Lower leg skin (tissue), 4 donors: ENCODE measurements around the gene OTUD1. TPM values are rescaled to one million over a fixed set of nuclear protein-coding genes. Genes with fewer than 3 reads are reported as not detected.
A peak's percentile ranks its signal among the peaks of the same experiment; 100 is the strongest.

ENCODE experiments used
- DNase-seq, 2 donors: peaks; one replicate each; pipeline ENCODE4 v3.0.0-alpha.2; 2019; ENCODE audit warnings: low spot score in 2 of 2
- H3K4me3 ChIP-seq: fragments of 200-600 bp; sonication (generic); 2 replicates; pipeline ENCODE4 v1.5.1; 2017; ENCODE audit warnings: mild to moderate bottlenecking, low read depth; ENCODE audit not compliant: poor library complexity, severe bottlenecking
- POLR2A ChIP-seq, 2 donors: fragments of 450-650 bp; IDR thresholded peaks; one replicate each; pipeline ENCODE4 v1.6.1; 2016 to 2017; ENCODE audit warnings: antibody characterized with exemption in 2 of 2, mild to moderate bottlenecking in 1 of 2, moderate library complexity in 1 of 2
- WGBS, 2 donors: methylation state at CpG; one replicate each; pipeline ENCODE4 v1.1.5; 2018; 5-methylcytosine and 5-hydroxymethylcytosine counted together
- intact Hi-C: fragments of 100-400 bp; cut with DNase I; formaldehyde crosslinking; loops from one replicate; pipeline ENCODE4 v1.15.0; 2023; ENCODE audit warnings: low total_unique reads
- total RNA-seq, 4 donors: library from RNA; depleted of rRNA; stranded (reverse); fragments of >200 nt; gene quantifications; one replicate each; pipeline ENCODE4 v1.1.0, GENCODE V29; 2016
- TF ChIP-seq, protein P1 (sequence below), 3 donors: fragments of 450-650 bp; IDR thresholded peaks; one replicate each; pipeline ENCODE4 v1.5.1; 2016; ENCODE audit warnings: antibody characterized with exemption in 3 of 3, mild to moderate bottlenecking in 3 of 3, moderate library complexity in 2 of 3

Gene OTUD1
- total RNA-seq, 4 donors from 2014 or later, result 29.4 to 48.5 (median 34.8) TPM

DNA sequence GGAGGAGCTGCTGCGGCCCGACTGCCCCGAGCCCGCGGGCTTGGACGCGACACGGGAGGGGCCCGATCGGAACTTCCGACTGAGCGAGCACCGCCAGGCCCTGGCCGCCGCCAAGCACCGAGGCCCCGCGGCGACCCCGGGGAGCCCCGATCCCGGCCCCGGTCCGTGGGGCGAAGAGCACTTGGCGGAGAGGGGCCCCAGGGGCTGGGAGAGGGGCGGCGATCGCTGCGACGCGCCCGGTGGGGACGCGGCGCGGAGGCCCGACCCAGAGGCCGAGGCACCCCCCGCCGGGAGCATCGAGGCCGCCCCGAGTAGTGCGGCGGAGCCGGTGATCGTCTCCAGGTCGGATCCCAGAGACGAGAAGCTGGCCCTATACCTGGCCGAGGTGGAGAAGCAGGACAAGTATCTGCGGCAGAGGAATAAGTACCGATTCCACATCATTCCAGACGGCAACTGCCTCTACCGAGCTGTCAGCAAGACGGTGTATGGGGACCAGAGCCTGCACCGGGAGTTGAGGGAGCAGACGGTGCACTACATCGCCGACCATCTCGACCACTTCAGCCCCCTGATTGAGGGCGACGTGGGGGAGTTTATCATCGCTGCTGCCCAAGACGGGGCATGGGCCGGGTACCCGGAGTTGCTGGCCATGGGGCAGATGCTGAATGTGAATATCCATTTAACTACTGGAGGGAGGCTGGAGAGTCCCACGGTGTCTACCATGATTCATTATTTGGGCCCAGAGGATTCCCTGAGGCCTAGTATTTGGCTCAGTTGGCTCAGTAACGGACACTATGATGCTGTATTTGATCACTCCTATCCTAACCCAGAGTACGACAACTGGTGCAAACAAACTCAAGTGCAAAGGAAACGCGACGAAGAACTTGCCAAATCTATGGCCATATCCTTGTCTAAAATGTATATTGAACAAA lies 1.4 kb downstream of the OTUD1 start:
- WGBS, 2 donors, result 2 to 3% methylated on average over 33 to 59 of the region's 73 CpGs
- no peak for TF ChIP-seq POLR2A (IDR thresholded peaks at IDR 0.05)
- TF ChIP-seq, protein P1, sequence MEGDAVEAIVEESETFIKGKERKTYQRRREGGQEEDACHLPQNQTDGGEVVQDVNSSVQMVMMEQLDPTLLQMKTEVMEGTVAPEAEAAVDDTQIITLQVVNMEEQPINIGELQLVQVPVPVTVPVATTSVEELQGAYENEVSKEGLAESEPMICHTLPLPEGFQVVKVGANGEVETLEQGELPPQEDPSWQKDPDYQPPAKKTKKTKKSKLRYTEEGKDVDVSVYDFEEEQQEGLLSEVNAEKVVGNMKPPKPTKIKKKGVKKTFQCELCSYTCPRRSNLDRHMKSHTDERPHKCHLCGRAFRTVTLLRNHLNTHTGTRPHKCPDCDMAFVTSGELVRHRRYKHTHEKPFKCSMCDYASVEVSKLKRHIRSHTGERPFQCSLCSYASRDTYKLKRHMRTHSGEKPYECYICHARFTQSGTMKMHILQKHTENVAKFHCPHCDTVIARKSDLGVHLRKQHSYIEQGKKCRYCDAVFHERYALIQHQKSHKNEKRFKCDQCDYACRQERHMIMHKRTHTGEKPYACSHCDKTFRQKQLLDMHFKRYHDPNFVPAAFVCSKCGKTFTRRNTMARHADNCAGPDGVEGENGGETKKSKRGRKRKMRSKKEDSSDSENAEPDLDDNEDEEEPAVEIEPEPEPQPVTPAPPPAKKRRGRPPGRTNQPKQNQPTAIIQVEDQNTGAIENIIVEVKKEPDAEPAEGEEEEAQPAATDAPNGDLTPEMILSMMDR (IDR thresholded peaks at IDR 0.05), result no peak
- H3K4me3 ChIP-seq, result peak overlapping the region; percentile 78
- intact Hi-C loops, result no loop called here
- DNase-seq, result no peak

DNA sequence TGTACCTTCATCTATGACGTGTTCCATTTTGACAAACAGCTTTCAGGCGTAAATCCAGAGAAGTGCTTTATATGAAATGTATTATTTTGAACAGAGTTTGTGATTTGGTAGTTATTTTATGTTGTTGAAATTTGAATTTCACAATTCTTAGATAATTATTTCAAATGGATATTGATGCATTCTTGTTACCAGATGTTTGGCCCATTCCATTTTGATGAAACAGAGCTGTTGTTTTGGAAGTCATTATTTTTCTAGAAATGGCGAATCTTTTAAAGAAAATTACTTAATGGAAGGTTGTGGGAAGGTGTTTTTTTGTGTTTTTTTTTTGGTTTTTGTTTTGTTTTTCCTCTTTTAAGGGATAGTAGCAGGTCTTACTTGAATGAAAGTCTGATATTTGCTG lies 2.4 kb downstream of the OTUD1 start:
- TF ChIP-seq, protein P1 (IDR thresholded peaks at IDR 0.05), result no peak
- no peak for TF ChIP-seq POLR2A (IDR thresholded peaks at IDR 0.05)
- 42% methylated on average over 3 of the region's 3 CpGs for WGBS, 2 donors
- DNase-seq, result no peak
- no peak overlapping the region for H3K4me3 ChIP-seq
- intact Hi-C loops, result no loop called here

DNA sequence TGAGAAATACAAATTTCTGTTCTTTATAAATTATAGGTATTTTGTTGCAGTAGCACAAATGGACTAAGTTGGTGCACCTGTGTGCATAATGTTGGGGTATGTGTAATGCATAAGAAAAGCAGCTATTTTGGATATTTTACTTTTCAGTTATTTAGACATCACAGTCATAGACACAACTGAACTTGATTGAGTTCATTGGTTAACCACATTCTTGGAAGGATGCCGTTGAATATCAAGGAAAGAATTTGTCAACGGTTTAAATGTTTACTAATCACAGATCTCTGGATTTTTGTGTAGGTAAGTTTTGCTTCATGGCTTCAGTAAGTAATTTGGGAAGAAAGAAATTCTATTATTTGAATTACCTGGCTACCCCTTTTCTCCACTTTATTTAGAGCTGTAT lies 4.1 kb downstream of the OTUD1 start:
- intact Hi-C loops, result no loop called here
- TF ChIP-seq, protein P1 (IDR thresholded peaks at IDR 0.05), result no peak
- TF ChIP-seq POLR2A (IDR thresholded peaks at IDR 0.05), result no peak
- 17 to 22% methylated on average over 2 of the region's 2 CpGs for WGBS, 2 donors
- H3K4me3 ChIP-seq, result no peak overlapping the region
- no peak for DNase-seq

DNA sequence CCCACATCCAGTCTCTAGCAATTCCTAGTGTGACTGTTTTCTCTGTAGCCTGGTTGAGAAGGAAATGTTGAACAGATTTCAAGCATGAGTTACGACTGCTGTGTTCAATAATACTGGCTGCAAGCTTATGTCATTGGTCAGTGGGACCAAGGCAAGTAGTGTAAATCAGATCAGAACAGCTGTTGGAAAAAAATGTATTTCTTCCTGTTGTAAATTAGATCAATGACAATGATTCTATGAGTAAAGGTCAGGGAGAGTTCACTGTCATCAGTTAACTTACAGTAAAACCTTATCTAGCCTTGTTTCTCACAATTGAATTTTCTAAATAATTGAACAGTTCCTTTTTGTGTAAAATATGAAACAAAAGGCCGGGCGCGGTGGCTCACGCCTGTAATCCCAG lies 6.7 kb downstream of the OTUD1 start:
- DNase-seq, result no peak
- no peak overlapping the region for H3K4me3 ChIP-seq
- intact Hi-C loops, result no loop called here
- WGBS, 2 donors, result 94% methylated on average over 5 of the region's 5 CpGs
- no peak for TF ChIP-seq POLR2A (IDR thresholded peaks at IDR 0.05)
- TF ChIP-seq, protein P1 (IDR thresholded peaks at IDR 0.05), result no peak

DNA sequence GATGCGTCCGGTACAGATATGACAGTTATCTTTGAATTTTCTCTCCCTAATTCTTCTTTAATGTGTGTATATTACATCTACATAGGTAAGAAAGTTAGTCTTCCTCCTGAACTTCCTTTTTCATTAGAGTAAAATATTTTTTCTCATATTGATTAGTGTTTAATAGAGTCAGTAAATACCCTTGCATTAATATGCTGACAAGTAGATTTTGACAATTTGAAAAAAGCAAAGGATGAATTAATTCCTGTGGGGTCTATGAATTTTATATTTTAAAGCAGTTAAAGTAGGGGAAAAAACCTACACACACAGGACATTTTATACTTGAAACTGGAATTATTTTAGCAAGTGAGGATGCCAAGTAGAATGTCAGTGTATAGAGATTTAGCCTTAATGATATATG lies 9.4 kb downstream of the OTUD1 start:
- no peak overlapping the region for H3K4me3 ChIP-seq
- intact Hi-C loops, result no loop called here
- no peak for DNase-seq
- WGBS, 2 donors, result 91 to 92% methylated on average over 2 of the region's 2 CpGs
- no peak for TF ChIP-seq POLR2A (IDR thresholded peaks at IDR 0.05)
- TF ChIP-seq, protein P1 (IDR thresholded peaks at IDR 0.05), result no peak
